Right ventricle myocardium inferior (tissue), 1 donor: Measurements from ENCODE around the gene PHRF1. TPM values are rescaled to one million over a fixed set of nuclear protein-coding genes. Genes with fewer than 3 reads are reported as not detected.

Experiments used
- ATAC-seq: fragments of 200-7000 bp; cut with Tn5 transposase; one replicate; pipeline ENCODE4 v1.9.1; 2020; ENCODE audit warnings: mild to moderate bottlenecking, moderate library complexity
- DNase-seq: peaks from one replicate; pipeline ENCODE4 v3.0.0; 2021; ENCODE audit errors: missing footprints
- intact Hi-C: fragments of 100-400 bp; cut with DNase I; formaldehyde crosslinking; loops from one replicate; pipeline ENCODE4 v1.11.0; 2022
- total RNA-seq: library from RNA; stranded (reverse); fragmentation: NEBNext Ultra II Directional; extraction: Animal tissue kit (Norgen Biotek cat#: 25700); gene quantifications from one replicate; pipeline ENCODE4 v1.2.1, GENCODE V29; 2021
- donor health status: DM: no; HTN: yes; CAD: no; lungs with severe emphysema.

PHRF1 gene
- total RNA-seq, 1 donor from 2014 or later: 16.6 TPM

DNA sequence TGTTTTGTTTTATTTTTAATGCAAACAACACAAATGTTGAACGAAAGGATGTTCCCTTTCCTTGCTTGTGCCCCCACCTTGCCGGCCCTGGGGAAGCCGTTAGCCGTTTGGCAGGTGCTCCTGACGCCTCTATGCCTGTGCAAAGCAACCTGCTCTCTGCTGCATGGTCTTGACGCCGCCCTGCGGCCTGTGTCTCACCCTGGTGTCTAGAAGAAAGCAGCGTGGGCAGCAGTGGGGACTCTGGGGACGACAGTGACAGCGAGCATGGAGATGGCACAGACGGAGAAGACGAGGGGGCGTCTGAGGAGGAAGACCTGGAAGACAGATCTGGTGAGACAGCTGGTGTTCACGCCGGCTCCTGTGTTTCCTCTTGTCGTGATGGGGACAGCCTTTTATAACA, 5.5 kb downstream of the PHRF1 start:
- intact Hi-C loops: no loop called here
- DNase-seq (no peak), ATAC-seq (no peak)

DNA sequence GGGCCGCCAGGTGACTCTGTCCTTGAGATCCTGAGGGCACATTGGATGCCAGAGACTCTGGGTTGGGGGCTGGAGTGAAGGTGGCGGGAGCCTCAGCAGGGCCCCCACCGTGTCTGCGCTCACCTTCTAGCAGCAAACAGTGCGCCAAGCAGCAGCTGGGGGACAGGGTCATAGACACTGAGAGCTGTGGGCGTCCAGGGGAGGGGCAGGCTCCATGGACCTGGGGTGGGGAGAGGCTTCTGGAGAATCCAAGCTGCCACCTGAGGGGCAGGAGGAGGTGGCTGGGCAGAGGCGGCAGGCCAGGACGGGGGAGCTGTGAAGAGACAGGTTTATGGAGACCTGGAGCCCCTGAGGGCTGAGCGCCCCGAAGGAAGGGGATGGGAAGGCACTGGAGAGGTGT, 8.0 kb downstream of the PHRF1 start:
- intact Hi-C loops: no loop called here
- ATAC-seq: no peak
- DNase-seq: no peak

DNA sequence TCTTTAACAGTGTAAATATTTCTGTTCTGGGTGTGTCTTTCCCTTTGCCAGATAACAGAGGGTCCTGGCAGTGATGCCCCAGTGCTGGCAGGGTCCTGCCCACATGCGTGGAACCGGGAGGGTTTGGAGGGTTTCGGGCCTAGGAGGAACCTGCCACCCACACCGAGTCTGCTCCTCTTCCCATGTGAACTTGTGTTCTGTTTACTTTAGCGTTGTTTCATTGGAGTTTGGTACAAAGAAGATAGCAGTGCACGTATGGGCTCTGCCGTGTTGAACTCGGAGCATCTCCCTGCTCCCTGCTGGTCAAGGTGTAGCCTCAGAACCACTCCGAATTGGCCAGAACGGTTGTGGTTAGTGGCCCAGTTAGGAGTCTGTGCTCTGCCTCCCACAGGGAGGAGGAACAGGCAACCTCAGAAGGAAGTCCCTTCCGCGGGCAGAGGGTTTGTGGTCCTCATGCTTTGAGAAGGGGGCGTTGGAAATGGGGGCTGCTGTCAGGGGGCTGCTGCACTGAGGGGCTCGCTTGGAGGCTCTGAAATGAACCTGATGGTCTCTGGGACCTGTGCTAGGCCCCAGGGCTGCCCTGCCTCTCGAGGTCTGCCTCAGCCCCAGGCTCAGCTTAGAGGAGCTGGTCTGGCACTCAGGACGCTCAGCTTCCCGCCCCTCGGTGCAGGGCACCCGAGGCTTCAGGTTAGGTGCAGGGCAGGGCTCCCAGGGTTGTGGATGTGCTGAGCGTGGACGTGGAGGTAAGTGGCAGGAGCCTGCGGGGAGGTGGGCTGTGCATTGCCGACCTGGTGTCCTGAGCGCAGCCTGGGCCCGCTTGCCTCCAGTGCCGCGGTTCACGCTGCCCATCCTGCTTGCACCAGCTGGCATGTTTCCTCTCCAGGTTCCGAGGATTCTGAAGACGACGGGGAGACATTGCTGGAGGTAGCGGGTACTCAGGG, 10.4 kb downstream of the PHRF1 start:
- intact Hi-C loops: no loop called here

DNA sequence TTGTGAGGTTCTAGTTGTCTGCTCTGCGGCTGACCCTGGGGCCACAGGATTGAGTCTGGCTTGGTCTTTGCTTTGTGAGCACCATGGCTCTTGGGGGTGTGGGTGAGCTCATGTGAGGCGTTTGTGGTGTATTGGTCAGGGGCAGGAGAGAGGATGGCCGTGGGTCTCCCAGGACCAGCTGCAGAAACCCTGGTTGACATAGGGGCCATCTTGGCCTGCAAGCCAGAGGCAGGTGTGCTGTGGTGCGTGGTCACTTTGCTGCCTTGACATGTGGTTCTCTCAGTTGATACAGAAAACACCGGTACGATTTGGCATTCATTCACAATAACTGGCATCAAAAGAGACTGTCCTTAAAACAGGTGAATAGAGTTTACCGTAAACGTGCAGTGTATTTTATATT, 11.3 kb downstream of the PHRF1 start:
- intact Hi-C loops: no loop called here
- ATAC-seq (no peak), DNase-seq (no peak)

More for the DNA sequence above, 10.4 kb downstream of the PHRF1 start:
- DNase-seq (no peak), ATAC-seq (no peak)

DNA sequence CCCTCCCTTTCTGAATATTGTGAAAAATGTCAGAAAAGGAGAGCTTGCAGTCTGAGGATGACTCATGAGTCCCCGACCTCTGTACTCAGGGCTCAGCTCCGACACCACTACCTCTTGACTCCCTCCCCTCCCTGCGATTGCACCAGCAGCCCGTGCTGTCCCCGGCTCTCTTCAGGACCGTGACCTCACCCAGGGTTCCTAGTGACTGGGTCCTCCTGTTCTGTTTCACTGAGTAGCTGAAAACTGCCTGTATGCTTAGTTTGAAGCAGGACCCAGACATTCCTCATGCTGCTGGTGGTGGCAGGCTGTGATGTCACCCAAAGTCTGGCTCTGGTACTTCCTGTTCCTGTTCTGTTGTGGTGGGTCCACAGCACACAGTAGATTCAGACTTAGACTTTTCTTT, 11.7 kb downstream of the PHRF1 start:
- DNase-seq (no peak), ATAC-seq (no peak)
- intact Hi-C loops: no loop called here

DNA sequence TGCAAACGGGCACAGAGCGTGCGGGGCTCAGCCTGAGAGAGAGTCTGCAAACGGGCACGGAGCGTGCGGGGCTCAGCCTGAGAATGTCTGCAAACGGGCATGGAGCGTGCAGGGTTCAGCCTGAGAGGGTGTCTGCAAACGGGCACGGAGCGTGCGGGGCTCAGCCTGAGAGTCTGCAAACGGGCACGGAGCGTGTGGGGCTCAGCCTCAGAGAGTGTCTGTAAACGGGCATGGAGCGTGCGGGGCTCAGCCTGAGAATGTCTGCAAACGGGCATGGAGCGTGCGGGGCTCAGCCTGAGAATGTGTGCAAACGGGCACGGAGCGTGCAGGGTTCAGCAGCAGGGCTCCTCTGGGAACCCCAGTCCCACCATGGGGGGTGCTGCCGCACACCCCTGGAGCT, 13.5 kb downstream of the PHRF1 start:
- intact Hi-C loops: no loop called here
- no peak for DNase-seq

DNA sequence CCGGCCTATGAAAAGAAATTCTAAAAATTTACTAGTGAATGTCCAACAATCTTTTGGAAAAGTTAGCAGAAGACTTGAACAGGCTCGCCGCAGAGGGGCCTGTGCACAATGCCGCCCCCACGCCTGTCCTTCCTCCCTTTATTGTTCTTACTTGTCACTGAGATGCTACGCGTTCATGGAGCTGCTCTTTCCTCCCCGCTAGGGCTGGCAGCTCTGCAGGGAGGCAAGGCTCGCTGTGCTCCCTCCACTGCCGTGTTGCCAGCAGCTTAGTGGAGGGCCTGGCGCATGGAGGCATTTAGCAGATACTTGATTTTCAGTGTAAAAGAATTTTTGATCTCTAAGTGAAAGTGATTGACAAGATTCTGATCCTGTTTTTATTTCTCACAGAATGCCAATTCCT, 14.7 kb downstream of the PHRF1 start:
- ATAC-seq (no peak), DNase-seq (no peak)
- intact Hi-C loops: no loop called here

More for the DNA sequence above, 13.5 kb downstream of the PHRF1 start:
- ATAC-seq: no peak

DNA sequence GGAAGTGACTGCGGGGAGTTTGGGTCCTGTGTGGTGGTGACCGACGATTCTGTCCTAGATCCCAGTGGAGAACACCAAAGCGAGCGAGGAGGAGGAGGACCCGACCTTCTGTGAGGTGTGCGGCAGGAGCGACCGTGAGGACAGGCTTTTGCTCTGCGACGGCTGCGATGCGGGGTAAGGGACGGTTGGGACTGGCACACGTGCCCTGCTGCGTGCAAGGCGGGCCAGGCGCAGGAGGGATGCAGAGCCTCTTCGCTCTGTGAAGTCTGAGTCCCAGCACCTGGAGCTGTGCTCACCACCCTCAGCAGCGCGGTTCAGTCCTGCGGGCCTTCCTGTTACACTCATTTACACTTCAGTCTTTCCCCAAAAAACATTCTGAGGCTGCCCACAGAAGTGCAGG, 16.2 kb downstream of the PHRF1 start:
- ATAC-seq: no peak
- intact Hi-C loops: no loop called here

DNA sequence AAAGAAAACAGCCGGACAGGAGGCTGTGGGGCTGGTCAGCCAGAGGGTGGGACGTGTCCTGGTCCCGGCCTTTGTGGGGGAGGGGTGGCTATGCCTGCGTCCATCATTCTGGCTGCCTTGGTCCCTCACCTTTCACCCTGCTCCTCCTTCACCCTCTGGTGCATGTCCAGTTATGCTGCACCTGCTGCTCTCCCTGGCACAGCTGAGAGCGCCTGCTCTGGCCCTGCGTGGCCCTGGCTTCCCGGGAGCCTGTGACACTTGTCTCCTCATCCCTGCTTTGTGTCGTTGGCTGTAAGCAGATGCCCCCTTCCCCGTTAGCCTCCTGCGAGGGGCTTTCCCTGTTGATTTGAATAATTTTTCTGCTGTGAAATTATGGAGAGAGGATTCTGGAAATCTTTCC, 16.6 kb downstream of the PHRF1 start:
- no peak for DNase-seq
- no peak for ATAC-seq
- intact Hi-C loops: no loop called here

More for the DNA sequence above, 16.2 kb downstream of the PHRF1 start:
- no peak for DNase-seq

DNA sequence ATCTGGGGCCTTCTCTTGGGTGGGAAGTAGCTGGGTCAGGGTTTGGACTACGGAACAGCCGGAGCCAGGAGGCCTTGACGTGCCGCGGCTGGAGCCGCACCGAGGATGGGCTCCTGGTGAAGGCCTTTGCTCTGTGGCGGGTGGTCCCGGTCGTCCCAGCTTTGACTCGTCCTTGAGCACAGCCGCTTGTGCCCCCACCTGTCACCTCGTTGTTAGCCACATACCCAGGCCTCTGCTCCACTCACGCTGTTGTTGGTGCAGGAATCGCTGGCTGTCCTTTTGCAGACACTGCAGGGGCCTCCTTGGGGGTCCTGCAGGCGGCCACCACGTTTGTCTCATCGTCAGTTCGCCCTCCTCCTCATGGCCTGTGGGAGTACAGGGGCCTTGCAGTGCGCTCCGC, 17.1 kb downstream of the PHRF1 start:
- no peak for DNase-seq

DNA sequence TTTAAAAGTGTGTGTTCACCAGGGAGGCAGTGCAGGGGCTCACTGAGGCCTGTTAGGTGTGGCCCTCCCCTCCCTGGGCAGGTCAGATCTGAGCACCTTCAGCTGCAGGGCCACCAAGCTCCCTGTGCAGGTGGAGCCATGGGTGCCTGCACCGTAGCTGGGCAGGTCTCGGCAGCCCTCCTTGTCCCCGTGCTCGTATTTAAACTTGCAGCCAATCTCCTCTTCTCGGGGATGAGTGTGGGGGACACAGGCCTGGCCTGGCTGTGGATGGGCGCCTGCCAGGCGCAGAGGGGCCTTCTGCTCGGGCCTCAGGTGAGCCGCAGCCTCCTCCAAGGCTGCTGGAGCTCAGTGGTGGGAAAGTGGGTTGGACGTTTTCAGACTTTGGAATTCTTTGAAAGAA, 19.1 kb downstream of the PHRF1 start:
- ATAC-seq (no peak), DNase-seq (no peak)
- intact Hi-C loops: no loop called here

More for the DNA sequence above, 17.1 kb downstream of the PHRF1 start:
- no peak for ATAC-seq
- intact Hi-C loops: no loop called here

DNA sequence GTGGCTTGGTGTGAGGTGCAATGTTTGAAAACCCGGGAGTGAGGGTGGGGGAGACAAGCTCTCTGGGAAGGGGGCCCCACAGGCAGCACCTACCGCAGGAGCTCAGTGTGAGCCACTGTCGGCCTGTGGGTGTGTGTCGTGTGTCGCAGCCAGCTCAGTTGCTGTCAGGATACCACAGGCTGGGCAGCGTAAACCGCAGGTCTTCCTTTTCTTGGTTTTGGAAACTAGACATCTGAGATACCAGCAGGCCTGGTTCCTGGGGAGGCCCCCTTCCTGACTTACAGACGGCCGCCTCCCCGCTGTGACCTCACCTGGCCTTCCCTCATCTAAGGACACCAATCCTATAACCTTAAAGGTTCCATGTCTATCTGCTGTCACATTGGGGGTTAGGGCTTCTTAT, 20.1 kb downstream of the PHRF1 start:
- ATAC-seq: no peak
- no peak for DNase-seq
- intact Hi-C loops: no loop called here

DNA sequence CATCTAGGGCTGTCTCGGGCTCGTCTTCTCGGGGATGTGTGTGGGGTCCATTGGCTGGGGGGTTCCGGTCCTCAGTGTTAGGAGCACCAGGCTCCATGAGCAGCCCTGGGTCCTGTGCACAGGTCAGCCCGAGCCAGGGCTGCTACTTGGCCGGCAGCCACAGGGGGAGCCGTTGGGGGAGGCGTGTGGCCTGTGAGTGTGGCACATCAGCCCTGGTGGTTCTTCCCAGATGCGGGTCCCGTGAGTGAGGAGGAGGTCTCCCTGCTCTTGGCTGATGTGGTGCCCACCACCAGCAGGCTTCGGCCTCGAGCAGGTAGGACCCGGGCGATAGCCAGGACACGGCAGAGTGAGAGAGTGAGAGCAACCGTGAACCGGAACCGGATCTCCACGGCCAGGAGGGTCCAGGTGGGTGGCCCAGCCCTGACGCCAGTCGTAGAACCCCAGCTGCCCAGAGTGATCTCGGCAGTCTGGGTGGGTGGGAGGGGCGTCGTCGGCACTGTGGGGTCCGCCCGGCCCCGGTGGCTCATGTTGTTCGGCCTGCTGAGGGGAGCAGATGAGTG, 21.0 kb downstream of the PHRF1 start:
- DNase-seq: no peak
- intact Hi-C loops: no loop called here
- ATAC-seq: no peak

DNA sequence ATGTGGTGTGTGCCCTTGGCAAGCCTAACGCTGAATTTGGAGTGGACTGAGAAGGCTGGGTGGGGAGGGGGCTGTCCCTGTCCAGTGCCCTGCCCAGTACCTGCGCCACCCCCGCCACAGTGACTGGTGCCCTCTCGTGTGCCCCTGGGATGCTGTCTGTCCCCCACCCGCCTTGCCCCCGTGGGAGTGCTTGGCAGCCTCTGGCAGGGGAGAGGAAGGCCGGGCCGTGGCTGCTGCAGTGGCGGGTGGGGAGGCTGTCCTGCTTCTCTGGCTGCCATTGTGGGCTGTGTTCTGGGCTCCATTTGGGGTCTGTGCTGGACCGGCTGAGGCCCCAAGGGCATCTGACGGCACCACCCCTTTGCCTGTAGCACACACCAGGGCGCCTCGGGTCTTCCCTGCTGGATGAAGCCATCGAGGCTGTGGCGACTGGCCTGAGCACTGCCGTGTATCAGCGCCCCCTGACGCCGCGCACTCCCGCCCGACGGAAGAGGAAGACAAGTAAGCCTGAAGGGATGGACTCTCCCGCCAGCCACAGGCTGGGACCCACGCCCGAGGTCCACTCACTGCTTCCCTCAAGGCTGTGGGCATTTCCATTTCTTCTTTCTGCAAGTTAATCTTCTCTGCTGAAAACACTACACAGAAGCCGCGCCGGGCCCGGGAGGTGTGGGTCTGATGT, 21.9 kb downstream of the PHRF1 start:
- ATAC-seq: no peak
- intact Hi-C loops: no loop called here
- no peak for DNase-seq

DNA sequence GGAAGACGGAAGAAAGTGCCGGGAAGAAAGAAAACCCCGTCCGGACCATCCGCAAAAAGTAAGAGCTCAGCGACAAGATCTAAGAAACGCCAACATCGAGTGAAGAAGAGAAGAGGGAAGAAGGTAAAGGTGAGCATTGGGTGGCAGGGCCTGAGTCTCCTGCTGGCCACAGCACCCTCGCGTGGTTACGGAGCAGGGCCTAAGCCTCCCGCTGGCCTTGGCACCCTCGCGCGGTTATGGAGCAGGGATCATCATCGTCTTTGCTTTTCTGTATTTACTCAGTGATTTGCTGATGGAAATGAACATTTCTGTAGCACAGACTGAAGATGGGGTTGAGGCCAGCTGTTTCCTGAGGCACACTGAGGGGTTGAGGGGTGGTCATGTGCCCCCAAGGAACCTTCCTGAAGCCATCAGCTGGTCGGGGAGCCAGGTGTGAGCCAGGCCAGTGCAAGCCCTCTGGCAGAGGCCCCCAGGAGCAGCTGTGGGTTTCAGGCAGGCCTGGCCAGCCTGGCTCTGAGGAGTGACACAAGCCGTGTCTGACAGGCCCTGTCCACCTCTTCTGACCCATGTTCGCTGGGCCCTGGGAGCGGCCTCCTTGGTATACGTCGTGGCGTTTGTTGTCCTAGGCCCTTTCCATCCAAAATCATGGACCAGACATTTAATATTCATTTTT, 25.4 kb downstream of the PHRF1 start:
- ATAC-seq (no peak), DNase-seq (no peak)
- intact Hi-C loops: no loop called here

DNA sequence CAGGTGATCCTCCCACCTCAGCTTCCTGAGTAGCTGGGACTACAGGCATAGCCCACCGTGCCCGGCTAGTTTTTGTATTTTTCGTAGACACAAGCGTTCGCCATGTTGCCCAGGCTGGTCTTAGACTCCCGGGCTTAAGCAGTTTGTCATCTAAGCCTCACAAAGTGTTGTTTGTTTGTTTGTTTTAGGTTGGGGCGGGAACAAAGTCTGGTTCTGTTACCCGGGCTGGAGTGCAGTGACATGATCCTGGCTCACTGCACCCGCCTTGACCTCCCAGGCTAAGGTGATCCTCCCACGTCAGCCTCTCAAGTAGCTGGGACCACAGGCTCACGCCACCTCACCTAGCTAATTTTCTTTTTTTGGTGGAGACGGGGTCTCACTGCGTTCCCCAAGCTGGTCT, 26.9 kb downstream of the PHRF1 start:
- intact Hi-C loops: no loop called here
- ATAC-seq: no peak
- DNase-seq: no peak

DNA sequence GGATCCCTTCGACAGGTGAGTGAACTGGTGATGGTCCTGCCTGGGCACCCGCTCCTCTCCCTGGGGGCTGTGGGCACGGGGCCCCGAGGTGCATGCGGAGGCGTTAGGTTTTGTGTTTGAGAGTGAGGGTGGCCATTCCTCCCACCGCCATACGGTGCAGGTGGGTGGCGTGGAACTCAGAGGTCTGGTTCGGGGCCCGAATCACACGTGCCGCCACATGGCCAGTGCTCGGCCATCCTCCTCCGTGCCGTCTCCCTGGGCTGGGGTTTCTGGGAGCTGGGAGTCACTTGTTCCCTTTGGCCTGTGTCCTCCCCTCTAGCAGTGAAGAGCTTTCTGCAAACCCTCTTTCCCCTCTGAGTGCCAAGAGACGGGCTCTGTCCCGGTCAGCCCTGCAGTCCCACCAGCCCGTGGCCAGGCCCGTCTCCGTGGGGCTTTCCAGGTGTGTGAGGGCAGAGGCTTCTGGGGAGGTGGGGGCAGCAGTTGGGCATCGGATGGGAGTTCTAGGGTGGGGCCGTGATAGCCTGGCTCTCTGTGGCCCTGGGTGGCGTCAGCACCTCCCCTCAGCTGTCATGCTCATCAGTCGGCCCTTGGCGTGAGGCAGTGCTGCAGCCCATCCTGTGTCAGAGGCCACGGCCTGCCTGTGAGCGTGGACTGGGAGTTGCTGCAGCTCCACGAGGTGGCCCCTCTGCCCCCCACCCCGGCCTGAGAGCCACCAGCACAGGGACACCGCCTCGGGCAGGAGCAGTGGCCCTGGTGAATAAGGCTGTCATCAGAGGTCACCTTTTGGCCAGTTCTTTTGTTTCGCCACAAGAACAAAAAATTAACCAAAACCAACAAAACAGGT, 29.2 kb downstream of the PHRF1 start:
- DNase-seq: no peak
- intact Hi-C loops: no loop called here
- no peak for ATAC-seq

DNA sequence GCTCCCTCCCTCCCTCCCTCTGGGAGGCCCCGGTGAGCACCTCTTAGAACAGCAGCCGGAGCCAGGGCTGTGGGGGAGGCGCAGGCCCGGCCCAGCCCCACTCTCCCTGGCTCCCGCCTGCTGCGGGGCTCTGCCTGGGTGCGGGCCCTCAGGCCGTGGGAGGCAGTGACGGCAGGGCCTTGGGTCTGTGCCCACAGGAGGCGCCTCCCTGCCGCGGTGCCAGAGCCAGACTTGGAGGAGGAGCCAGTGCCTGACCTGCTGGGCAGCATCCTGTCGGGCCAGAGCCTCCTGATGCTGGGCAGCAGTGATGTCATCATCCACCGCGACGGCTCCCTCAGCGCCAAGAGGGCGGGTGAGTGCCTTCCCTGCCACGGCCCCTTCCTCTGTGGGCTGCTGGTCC, 30.0 kb downstream of the PHRF1 start:
- no peak for DNase-seq
- ATAC-seq: peak; percentile 85

More for the DNA sequence above, 30.0 kb downstream of the PHRF1 start:
- intact Hi-C loops: no loop called here
